DND-41 (cell line): Measurements from ENCODE around the gene CHRM4.
A peak's percentile ranks its signal among the peaks of the same experiment; 100 is the strongest.

ENCODE experiments used
- ATAC-seq: fragments of 200-7000 bp; cut with Tn5 transposase; 3 replicates; pipeline ENCODE4 v1.9.1; 2021; ENCODE audit warnings: low read depth; ENCODE audit not compliant: insufficient read depth
- DNase-seq: peaks from one replicate; pipeline ENCODE4 v3.0.0-alpha.2; 2020
- H2AFZ ChIP-seq: 2 replicates; pipeline ENCODE4 v1.6.0; 2012; ENCODE audit warnings: low read depth, low read length
- H3K27ac ChIP-seq: 2 replicates; pipeline ENCODE4 v1.5.1; 2012; ENCODE audit warnings: low read length, inconsistent platforms
- H3K27me3 ChIP-seq: fragments of 200-600 bp; sonication (generic); 2 replicates; pipeline ENCODE4 v1.6.0; 2012; ENCODE audit warnings: low read length, mild to moderate bottlenecking, inconsistent platforms; ENCODE audit not compliant: insufficient read depth, poor library complexity
- H3K36me3 ChIP-seq: 2 replicates; pipeline ENCODE4 v1.5.1; 2012; ENCODE audit warnings: low read length, inconsistent platforms; ENCODE audit not compliant: insufficient read depth
- H3K4me1 ChIP-seq: 2 replicates; pipeline ENCODE4 v1.5.1; 2012; ENCODE audit warnings: mild to moderate bottlenecking, low read length; ENCODE audit not compliant: insufficient read depth
- H3K4me2 ChIP-seq: 2 replicates; pipeline ENCODE4 v1.6.0; 2012; ENCODE audit warnings: mild to moderate bottlenecking, moderate library complexity, low read length, inconsistent platforms; ENCODE audit not compliant: insufficient read depth
- H3K4me3 ChIP-seq, 2 experiments: fragments of 200-600 bp in 1 of 2; shearing (Covaris generic) in 1 of 2; 2 replicates each; pipeline ENCODE4 v1.5.1; 2012 to 2016; ENCODE audit warnings: inconsistent platforms in 2 of 2, low read length in 2 of 2, mild to moderate bottlenecking in 2 of 2, low read depth in 1 of 2, moderate library complexity in 1 of 2
- H3K79me2 ChIP-seq: 2 replicates; pipeline ENCODE4 v1.6.0; 2012; ENCODE audit warnings: low read length, inconsistent platforms; ENCODE audit not compliant: insufficient read depth
- H3K9ac ChIP-seq: 2 replicates; pipeline ENCODE4 v1.6.0; 2012; ENCODE audit warnings: low read depth, mild to moderate bottlenecking, inconsistent platforms, low read length, moderate library complexity
- H3K9me3 ChIP-seq: 2 replicates; pipeline ENCODE4 v1.5.1; 2012; ENCODE audit warnings: low read length, moderate library complexity, mild to moderate bottlenecking, inconsistent platforms; ENCODE audit not compliant: insufficient read depth, severe bottlenecking
- H4K20me1 ChIP-seq: 2 replicates; pipeline ENCODE4 v1.6.0; 2012; ENCODE audit warnings: low read length; ENCODE audit not compliant: insufficient read depth
- CTCF ChIP-seq: IDR thresholded peaks from 2 replicates; pipeline ENCODE4 v1.5.1; 2012; ENCODE audit warnings: borderline replicate concordance, low read length, moderate library complexity, mild to moderate bottlenecking; ENCODE audit not compliant: poor library complexity, severe bottlenecking; ENCODE audit errors: extremely low read depth
- EZH2 ChIP-seq: IDR thresholded peaks from 3 replicates; pipeline ENCODE4 v1.6.1; 2012; ENCODE audit warnings: borderline replicate concordance, low read depth, mild to moderate bottlenecking, moderate library complexity, low read length, inconsistent platforms; ENCODE audit not compliant: severe bottlenecking

CHRM4 gene

GRCh38 chr11:46410021-46410420 lies 18.4 kb upstream of the CHRM4 start:
- Histone ChIP-seq H3K4me3 (no peak overlapping the region), H2AFZ (no peak overlapping the region), H3K9me3 (no peaks in the 10 kb centered on the region), H4K20me1 (peaks cover 3% of the 10 kb centered on the region; the same call in 1 of the 2 replicates), H3K9ac (no peak overlapping the region), H3K27ac (no peak overlapping the region), H3K4me2 (no peak overlapping the region), H3K79me2 (no peaks in the 10 kb centered on the region), H3K27me3 (no peaks in the 10 kb centered on the region), H3K36me3 (peaks cover 71% of the 10 kb centered on the region), H3K4me1 (peaks cover 15% of the 10 kb centered on the region)
- no peak for DNase-seq
- no peak for TF ChIP-seq EZH2
- peak; percentile 34 for TF ChIP-seq CTCF
- no peak for ATAC-seq

- Histone ChIP-seq H3K4me3 (no peak overlapping the region), H3K9me3 (no peaks in the 10 kb centered on the region), H3K4me2 (no peak overlapping the region), H3K79me2 (no peaks in the 10 kb centered on the region), H3K27ac (no peak overlapping the region), H3K36me3 (peaks cover 71% of the 10 kb centered on the region), H3K4me1 (no peaks in the 10 kb centered on the region), H3K27me3 (no peaks in the 10 kb centered on the region), H4K20me1 (peaks cover 8% of the 10 kb centered on the region; the same call in 1 of the 2 replicates), H3K9ac (no peak overlapping the region), H2AFZ (no peak overlapping the region)
- no peak for ATAC-seq
- TF ChIP-seq EZH2, result no peak
- TF ChIP-seq CTCF, result no peak
- DNase-seq, result no peak
Observed at GRCh38 chr11:46408407-46408986, 16.9 kb upstream of the CHRM4 start.

- no peak overlapping the region for H2AFZ ChIP-seq
- no peaks in the 10 kb centered on the region for H3K9me3 ChIP-seq
- H3K27me3 ChIP-seq, result no peaks in the 10 kb centered on the region
- H4K20me1 ChIP-seq, result peaks cover 8% of the 10 kb centered on the region; the same call in 1 of the 2 replicates
- H3K9ac ChIP-seq, result no peak overlapping the region
- H3K36me3 ChIP-seq, result peaks cover 73% of the 10 kb centered on the region
- no peaks in the 10 kb centered on the region for H3K79me2 ChIP-seq
- TF ChIP-seq EZH2 (no peak), CTCF (no peak)
- H3K4me3 ChIP-seq, result no peak overlapping the region
- no peak for DNase-seq
- H3K27ac ChIP-seq, result no peak overlapping the region
- ATAC-seq, result no peak
- H3K4me1 ChIP-seq, result no peaks in the 10 kb centered on the region
- H3K4me2 ChIP-seq, result no peak overlapping the region
Observed at GRCh38 chr11:46407635-46408034, 16.1 kb upstream of the CHRM4 start.
